Measurements from ENCODE around the gene RABGAP1L. TPM values are rescaled to one million over a fixed set of nuclear protein-coding genes. Genes with fewer than 3 reads are reported as not detected.

Gene RABGAP1L
- total RNA-seq, 4 donors from 2014 or later = 39.9 to 77.4 (median 48.7) TPM

DNA sequence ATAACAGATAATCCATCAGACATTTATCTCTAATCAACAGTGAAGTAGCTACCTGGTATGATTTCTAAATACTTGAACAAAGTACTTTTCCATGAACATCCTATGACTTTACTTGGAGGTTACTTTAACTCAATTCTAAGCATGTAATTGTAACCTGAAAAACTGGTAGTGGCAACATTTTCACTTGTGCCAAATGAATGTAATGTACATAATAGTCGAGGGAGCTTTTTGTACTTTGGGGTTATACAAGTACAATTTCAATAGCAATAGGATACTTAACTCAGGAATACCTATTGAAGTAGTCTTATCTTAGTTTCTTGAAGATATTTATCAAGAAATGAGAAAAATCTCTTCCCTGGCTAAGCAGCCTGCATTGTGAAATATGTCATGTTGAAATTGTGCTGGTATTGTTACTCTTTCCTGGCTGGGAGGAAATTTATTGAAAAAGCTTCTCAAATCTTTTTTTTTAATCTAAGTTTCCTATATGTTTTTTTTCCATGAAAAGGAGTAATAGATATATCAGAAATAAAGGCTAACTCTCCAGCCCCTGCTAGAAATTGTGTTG, 806.8 kb downstream of the RABGAP1L start:
- TF ChIP-seq, protein P1, sequence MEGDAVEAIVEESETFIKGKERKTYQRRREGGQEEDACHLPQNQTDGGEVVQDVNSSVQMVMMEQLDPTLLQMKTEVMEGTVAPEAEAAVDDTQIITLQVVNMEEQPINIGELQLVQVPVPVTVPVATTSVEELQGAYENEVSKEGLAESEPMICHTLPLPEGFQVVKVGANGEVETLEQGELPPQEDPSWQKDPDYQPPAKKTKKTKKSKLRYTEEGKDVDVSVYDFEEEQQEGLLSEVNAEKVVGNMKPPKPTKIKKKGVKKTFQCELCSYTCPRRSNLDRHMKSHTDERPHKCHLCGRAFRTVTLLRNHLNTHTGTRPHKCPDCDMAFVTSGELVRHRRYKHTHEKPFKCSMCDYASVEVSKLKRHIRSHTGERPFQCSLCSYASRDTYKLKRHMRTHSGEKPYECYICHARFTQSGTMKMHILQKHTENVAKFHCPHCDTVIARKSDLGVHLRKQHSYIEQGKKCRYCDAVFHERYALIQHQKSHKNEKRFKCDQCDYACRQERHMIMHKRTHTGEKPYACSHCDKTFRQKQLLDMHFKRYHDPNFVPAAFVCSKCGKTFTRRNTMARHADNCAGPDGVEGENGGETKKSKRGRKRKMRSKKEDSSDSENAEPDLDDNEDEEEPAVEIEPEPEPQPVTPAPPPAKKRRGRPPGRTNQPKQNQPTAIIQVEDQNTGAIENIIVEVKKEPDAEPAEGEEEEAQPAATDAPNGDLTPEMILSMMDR (IDR thresholded peaks at IDR 0.05; ENCODE audit: low read depth) = no peak

DNA sequence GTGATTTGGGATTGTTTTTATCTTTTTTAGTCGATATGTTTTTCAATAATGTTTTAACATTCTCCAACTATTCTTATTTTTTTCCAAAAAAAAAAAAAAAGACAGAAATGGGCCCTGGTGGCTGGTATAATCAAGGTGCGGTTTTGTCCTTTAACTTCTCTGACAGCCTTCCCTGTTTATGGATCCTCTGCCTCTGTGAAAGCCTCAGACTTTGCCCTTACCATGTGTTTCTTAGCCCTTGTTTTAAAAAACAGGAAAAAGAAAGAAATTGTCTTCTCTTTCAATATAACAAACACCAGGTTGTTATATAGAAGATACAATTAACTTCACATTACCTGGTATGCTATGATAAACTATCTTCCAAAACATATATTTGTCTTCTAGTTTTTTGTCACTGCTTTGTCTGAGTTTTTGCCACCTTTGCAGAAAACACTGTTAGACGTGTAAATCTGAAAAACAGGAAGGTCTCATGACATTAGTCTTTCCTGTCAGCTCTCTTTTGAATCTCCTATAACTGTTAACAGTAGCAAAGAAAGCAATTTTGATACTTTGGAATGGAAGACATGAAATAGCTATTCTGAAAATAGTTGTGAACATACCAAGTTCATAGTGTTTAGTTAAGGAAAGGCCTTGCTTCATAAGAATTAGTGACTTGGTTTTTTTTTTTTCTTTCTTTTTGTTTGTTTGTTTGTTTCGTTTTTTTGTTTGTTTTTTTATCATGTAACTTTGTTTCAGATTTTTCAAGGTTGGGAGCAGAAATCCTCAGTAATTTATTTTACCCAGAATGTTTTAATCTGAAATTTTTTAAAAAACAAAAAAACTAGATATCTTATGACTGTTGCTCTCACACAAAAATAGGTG, 808.8 kb downstream of the RABGAP1L start:
- TF ChIP-seq, protein P1 (IDR thresholded peaks at IDR 0.05; ENCODE audit: low read depth) = no peak

DNA sequence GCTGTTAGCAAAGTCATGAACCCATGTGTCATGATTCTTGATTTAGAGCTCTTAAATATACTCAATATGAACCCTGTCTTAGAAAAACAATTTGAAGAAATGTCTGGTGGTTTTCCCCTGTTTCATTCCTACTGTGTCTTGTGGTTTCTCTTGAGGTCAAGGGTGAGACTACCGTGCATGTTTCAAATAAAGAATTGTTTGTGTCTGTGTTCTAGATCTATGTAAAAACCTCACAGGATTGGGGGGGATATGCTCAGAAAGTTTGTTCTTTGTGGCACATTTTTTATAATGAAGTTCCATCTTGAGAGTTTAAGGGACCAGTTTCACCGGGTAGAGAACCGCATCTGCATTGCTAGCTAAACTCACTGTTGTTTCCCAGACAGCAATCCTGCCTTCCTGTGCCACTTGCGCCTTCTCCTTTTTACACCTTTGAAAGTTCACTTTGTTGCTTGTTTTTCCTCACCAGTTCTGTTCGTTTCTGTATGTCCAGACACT, 809.5 kb downstream of the RABGAP1L start:
- TF ChIP-seq, protein P1 (IDR thresholded peaks at IDR 0.05; ENCODE audit: low read depth) = no peak

DNA sequence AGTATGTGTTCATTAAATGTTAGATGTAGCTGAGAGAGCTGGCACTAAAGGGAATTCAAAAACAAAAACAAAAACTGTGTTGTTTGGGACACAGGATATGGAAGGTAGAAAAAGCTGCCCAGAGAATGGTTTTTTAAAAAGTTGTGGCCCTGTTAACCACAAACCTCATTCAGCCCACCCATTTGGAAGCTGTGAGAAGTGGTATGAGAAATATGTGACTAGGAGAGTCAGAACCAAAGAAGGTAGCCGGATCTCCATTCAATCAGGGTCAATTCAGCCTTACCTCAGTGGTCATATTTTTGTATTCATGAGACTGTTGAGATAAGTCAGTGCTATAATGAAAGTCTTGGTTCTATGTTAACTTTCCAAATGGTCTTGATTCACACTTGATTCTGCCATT, 810.7 kb downstream of the RABGAP1L start:
- TF ChIP-seq, protein P1 (IDR thresholded peaks at IDR 0.05; ENCODE audit: low read depth) = no peak

DNA sequence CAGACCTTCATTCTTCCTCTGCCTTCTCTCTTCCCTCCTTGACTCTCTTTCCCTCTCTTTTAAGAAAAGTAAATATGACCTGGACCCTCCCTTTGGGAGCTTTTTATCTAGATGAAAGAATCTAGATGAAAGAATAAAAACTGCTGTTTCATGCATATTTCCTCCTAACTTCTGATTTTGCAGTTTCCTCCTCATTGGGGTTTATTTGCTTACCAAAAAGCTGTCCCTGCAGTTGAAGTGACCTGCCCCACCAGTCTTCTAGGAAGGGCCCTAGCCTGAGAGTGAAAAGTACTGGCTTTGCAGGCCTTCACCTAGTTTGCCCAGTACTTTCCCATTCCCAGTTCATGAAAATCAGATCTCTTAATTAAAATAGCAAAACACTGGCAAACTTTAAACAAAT, 812.1 kb downstream of the RABGAP1L start:
- TF ChIP-seq, protein P1 (IDR thresholded peaks at IDR 0.05; ENCODE audit: low read depth) = no peak

DNA sequence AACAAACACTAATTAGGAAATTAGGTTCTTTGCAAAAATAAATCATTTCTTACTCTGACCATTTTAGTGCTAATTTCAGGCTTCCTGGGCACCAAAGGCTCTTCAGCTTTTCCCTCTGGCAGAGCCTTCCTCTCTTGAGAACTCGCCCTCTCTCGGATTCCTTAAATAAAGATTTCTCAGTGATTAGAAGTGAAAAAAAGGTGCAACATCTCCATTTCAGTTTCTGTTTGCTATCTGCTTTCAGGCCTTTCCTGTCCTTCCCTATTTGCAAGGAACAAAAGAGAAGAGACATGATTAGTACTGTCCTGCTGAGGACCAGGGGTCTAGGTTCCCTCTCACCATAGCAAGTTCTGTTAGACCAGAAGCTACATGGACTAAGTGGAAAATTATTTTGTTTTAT, 812.6 kb downstream of the RABGAP1L start:
- TF ChIP-seq, protein P1 (IDR thresholded peaks at IDR 0.05; ENCODE audit: low read depth) = no peak

DNA sequence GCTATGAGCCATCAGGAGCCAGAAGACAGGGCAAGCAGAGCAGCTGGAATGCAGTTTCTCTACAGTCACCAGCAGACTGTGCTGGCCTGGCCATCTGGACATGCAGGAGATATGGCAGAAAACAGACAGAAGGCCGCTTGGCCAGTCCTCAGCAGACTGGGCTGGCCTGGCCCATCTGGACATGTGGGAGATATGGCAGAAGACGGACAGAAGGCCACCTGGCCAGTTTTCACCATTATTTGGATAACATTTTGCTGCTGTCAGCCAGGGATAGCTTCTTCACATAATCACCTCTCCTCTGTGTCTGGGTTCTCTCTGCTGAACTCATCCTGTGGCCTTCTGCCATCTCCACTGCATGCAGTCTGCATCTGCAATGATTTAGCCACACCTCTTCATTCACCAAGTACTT, 815.4 kb downstream of the RABGAP1L start:
- TF ChIP-seq, protein P1 (IDR thresholded peaks at IDR 0.05; ENCODE audit: low read depth) = no peak

Measured in subcutaneous adipose tissue (tissue), 4 donors.